Peyer's patch (tissue), 4 donors: Measurements from ENCODE around the gene CCDC18.

Experiments
- CTCF ChIP-seq, 6 experiments: fragments of 450-650 bp in 4 of 6; fragments of 200-600 bp in 2 of 6; sonication (generic) in 1 of 6; IDR thresholded peaks; one replicate each; pipeline ENCODE4 v1.5.1; 2017 to 2019; ENCODE audit warnings: antibody characterized with exemption in 6 of 6, mild to moderate bottlenecking in 3 of 6, moderate library complexity in 1 of 6
- POLR2A ChIP-seq, 2 donors: fragments of 450-650 bp; IDR thresholded peaks; one replicate each; pipeline ENCODE4 v1.5.1; 2017; ENCODE audit warnings: antibody characterized with exemption in 2 of 2, mild to moderate bottlenecking in 2 of 2, moderate library complexity in 2 of 2

GRCh38 chr1:93252598-93252997 is 72.1 kb downstream of the CCDC18 start:
- TF ChIP-seq CTCF (IDR thresholded peaks at IDR 0.05) (no peak), POLR2A (IDR thresholded peaks at IDR 0.05) (no peak)
